NT2/D1 (cell line): ENCODE measurements around the gene CREB3L2.
A peak's percentile ranks its signal among the peaks of the same experiment; 100 is the strongest.

ENCODE experiments used
- DNase-seq: peaks from one replicate; pipeline ENCODE4 v3.0.0-alpha.2; 2011; ENCODE audit warnings: low read depth, low spot score
- H3K27me3 ChIP-seq: 2 replicates; pipeline ENCODE4 v1.6.0; 2011; ENCODE audit warnings: mild to moderate bottlenecking; ENCODE audit not compliant: insufficient read length, insufficient read depth
- H3K36me3 ChIP-seq: 2 replicates; pipeline ENCODE4 v1.6.1; 2011; ENCODE audit warnings: mild to moderate bottlenecking, low read length, mixed read lengths; ENCODE audit not compliant: insufficient read depth, insufficient read length
- H3K4me1 ChIP-seq: 2 replicates; pipeline ENCODE4 v1.5.1; 2011; ENCODE audit not compliant: insufficient read depth, insufficient read length
- H3K4me3 ChIP-seq: 2 replicates; pipeline ENCODE4 v1.5.1; 2011; ENCODE audit warnings: low read depth; ENCODE audit not compliant: insufficient read length
- H3K9ac ChIP-seq: 2 replicates; pipeline ENCODE4 v1.6.0; 2011; ENCODE audit warnings: low read depth; ENCODE audit not compliant: insufficient read length
- H3K9me3 ChIP-seq: 2 replicates; pipeline ENCODE4 v1.5.1; 2011; ENCODE audit warnings: mild to moderate bottlenecking, low read length; ENCODE audit not compliant: insufficient read depth
- SUZ12 ChIP-seq: IDR thresholded peaks from 2 replicates; pipeline ENCODE4 v1.6.1; 2011; ENCODE audit not compliant: insufficient read length, insufficient read depth; ENCODE audit errors: extremely low read depth
- YY1 ChIP-seq: IDR thresholded peaks from 2 replicates; pipeline ENCODE4 v1.6.1; 2011; ENCODE audit not compliant: insufficient read length, insufficient read depth
- ZNF274 ChIP-seq: IDR thresholded peaks from 2 replicates; pipeline ENCODE4 v1.6.1; 2011; ENCODE audit warnings: mild to moderate bottlenecking, low read depth, low read length

CREB3L2 gene

GRCh38 chr7:137953665-137954470 lies 48.0 kb downstream of the CREB3L2 start:
- no peak for TF ChIP-seq SUZ12
- TF ChIP-seq YY1: no peak
- TF ChIP-seq ZNF274: no peak
- peak; percentile 74 for DNase-seq
- peaks cover 2% of the 10 kb centered on the region for H3K4me1 ChIP-seq
- no peaks in the 10 kb centered on the region for H3K27me3 ChIP-seq
- no peaks in the 10 kb centered on the region for H3K9me3 ChIP-seq
- H3K9ac ChIP-seq: no peak overlapping the region
- H3K36me3 ChIP-seq: peaks cover 4% of the 10 kb centered on the region
- H3K4me3 ChIP-seq: no peak overlapping the region

- TF ChIP-seq SUZ12: no peak
- TF ChIP-seq YY1: no peak
- TF ChIP-seq ZNF274: no peak
- Histone ChIP-seq H3K9ac (no peak overlapping the region), H3K9me3 (no peaks in the 10 kb centered on the region), H3K4me3 (no peak overlapping the region), H3K27me3 (no peaks in the 10 kb centered on the region), H3K36me3 (peaks cover 4% of the 10 kb centered on the region), H3K4me1 (peaks cover 2% of the 10 kb centered on the region)
- peak; percentile 70 for DNase-seq
These were observed 48.7 kb downstream of the CREB3L2 start for GRCh38 chr7:137953043-137953664.

DNA sequence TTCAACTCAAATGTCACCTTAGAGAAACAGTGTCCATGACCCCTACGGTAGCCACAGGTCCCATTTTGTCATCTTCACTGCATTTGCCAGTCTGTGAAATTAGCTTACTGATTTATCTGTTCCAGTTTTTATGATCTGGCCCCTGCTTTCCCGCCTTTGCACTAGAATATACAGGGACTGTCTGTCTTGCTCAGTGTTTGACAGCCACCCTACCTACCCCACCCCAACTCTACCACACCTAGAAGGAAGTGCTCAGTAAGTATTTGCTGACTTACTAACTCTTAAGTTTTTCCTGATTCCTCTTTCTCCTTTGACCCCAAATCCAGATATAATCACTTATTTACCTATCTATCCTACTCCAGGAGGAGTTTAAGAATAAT lies 49.5 kb downstream of the CREB3L2 start:
- no peak for DNase-seq
- H3K4me3 ChIP-seq: no peak overlapping the region
- no peak for TF ChIP-seq ZNF274
- TF ChIP-seq SUZ12: no peak
- no peak for TF ChIP-seq YY1
- H3K9ac ChIP-seq: no peak overlapping the region
- no peaks in the 10 kb centered on the region for H3K9me3 ChIP-seq
- H3K4me1 ChIP-seq: peaks cover 2% of the 10 kb centered on the region
- no peaks in the 10 kb centered on the region for H3K27me3 ChIP-seq
- peaks cover 4% of the 10 kb centered on the region for H3K36me3 ChIP-seq

DNA sequence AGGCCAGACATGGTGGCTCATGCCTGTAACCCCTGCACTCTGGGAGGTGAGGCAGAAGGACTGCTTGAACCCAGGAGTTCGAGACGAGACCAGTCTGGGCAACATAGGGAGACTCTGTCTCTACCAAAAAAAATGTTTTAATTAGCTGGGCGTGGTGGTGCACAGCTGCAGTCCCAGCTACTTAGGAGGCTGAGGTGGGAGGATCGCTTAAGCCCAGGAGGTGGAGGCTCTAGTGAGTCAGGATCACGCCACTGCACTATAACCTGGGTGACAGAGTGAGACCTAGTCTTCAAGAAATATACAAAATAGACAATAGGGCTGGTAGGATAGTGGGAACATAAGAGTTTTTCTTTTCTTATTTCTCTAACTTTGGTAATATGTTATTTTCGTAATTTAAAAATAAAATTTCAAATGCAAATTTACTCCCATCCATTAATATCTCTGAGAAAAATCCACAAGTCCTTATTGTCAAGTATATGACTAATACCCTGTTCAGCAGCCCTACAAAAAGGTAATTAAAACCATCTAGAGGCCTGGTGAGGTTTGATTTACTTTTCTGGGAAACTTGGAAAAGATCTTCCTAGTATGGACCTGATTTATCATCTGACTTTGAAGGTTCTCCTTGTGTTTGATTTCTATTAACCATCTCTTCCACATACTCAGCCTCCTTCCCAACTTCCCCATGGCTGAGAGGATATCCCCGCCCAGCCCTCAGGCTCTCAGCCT lies 50.0 kb downstream of the CREB3L2 start:
- no peaks in the 10 kb centered on the region for H3K9me3 ChIP-seq
- DNase-seq: no peak
- TF ChIP-seq SUZ12 (no peak), ZNF274 (no peak), YY1 (no peak)
- no peaks in the 10 kb centered on the region for H3K27me3 ChIP-seq
- peaks cover 2% of the 10 kb centered on the region for H3K4me1 ChIP-seq
- H3K4me3 ChIP-seq: no peak overlapping the region
- H3K36me3 ChIP-seq: peaks cover 4% of the 10 kb centered on the region
- H3K9ac ChIP-seq: no peak overlapping the region

DNA sequence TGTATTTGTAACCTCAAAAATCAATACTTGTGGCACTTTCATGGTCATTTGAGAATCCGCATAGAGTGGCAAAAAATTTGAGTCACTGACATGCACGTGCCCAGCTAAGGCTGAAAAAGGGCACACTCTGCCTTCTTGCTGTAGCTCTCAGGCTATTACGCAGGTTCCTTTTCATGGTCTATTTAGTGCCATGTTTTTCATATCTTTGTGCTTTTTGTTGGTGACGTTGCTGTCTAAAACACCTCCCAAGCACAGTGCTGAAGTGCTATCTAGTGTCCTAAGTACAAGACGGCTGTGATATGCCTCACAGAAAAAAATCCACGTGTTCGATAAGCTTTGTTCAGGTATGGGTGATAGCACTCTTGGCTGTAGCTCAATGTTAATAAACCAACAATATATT lies 50.9 kb downstream of the CREB3L2 start:
- TF ChIP-seq YY1 (no peak), SUZ12 (no peak), ZNF274 (no peak)
- no peak for DNase-seq
- Histone ChIP-seq H3K9ac (no peak overlapping the region), H3K9me3 (no peaks in the 10 kb centered on the region), H3K27me3 (no peaks in the 10 kb centered on the region), H3K36me3 (peaks cover 4% of the 10 kb centered on the region), H3K4me1 (peaks cover 2% of the 10 kb centered on the region), H3K4me3 (no peak overlapping the region)

DNA sequence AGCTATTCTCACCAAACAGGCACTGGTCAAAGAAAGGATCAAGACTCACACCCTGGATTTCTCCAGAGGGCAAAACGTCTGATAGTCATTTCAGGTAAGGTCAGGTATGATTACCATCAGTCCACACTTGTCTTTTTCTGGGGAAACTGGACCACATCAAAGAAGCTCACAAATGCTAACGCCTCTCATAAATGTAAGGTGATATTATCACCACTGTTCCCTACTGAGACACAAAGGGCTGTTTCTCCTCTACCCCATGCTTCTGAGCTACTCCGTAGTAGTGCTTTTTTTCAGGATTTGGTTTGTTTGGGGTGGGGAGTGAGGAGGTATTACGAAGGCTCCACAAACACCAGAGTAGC lies 51.6 kb downstream of the CREB3L2 start:
- H3K4me3 ChIP-seq: no peak overlapping the region
- no peak overlapping the region for H3K9ac ChIP-seq
- DNase-seq: no peak
- peaks cover 4% of the 10 kb centered on the region for H3K36me3 ChIP-seq
- peaks cover 2% of the 10 kb centered on the region for H3K4me1 ChIP-seq
- H3K27me3 ChIP-seq: no peaks in the 10 kb centered on the region
- no peak for TF ChIP-seq SUZ12
- no peak for TF ChIP-seq ZNF274
- no peak for TF ChIP-seq YY1
- H3K9me3 ChIP-seq: no peaks in the 10 kb centered on the region

DNA sequence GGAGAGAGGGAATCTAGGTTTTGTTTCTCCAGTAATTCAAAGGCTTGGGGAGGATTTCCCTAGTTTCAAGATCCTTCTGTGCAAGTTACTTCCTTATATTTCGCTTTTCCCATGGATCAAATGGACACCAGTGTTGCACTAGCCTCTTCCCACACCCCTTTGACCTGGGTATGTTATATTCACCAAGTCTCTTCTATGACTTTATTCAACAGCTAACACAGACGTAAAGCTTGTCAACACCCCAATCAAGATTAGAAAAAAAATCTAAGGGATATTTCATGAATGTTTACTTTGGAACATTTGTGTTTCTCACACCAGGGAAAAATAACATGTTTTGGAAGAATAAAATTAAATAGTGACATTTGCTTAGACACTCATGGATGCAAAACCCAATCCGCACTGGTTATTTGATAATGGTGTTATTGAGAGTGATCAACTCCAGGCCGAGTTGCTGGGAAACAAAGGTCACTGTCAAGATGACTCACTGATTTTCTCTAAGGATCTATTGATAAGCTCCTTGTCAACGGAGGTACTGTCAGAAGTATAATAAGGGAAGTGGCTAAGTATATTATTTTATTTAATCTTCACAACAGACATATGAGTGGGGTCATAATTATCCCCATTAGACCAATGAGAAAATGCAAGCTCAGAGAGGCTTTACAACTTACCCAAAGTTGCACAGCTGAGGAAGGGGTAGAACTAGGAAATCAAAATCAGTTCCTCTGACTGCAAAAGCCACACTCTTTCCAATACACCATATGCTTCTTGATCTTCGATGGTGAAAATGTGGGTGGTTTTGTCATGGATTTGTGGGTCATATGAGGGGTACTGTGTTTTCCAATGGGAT lies 52.2 kb downstream of the CREB3L2 start:
- Histone ChIP-seq H3K36me3 (peaks cover 4% of the 10 kb centered on the region), H3K9ac (no peak overlapping the region), H3K4me1 (peaks cover 1% of the 10 kb centered on the region), H3K4me3 (no peak overlapping the region), H3K9me3 (no peaks in the 10 kb centered on the region), H3K27me3 (no peaks in the 10 kb centered on the region)
- TF ChIP-seq YY1: no peak
- TF ChIP-seq SUZ12: no peak
- no peak for TF ChIP-seq ZNF274
- no peak for DNase-seq
